WTC11 (cell line): ENCODE data around the gene PARP3. TPM values are rescaled to one million over a fixed set of nuclear protein-coding genes. Genes with fewer than 3 reads are reported as not detected.

Experiments used
- CREB1 ChIP-seq: sonication (generic); formaldehyde crosslinking; IDR thresholded peaks from 2 replicates; pipeline ENCODE4 v1.8.0; 2023; ENCODE audit warnings: mild to moderate bottlenecking, missing genetic modification reagents
- ESRRA ChIP-seq: sonication (generic); formaldehyde crosslinking; IDR thresholded peaks from 2 replicates; pipeline ENCODE4 v1.8.1; 2022; ENCODE audit warnings: mild to moderate bottlenecking, missing genetic modification reagents, borderline replicate concordance
- ETV6 ChIP-seq: sonication (generic); formaldehyde crosslinking; IDR thresholded peaks from 2 replicates; pipeline ENCODE4 v1.8.1; 2022; ENCODE audit warnings: mild to moderate bottlenecking, missing genetic modification reagents
- TP53 ChIP-seq: sonication (generic); formaldehyde crosslinking; IDR thresholded peaks from 2 replicates; pipeline ENCODE4 v1.8.1; 2023; ENCODE audit warnings: mild to moderate bottlenecking, missing genetic modification reagents
- ZBTB21 ChIP-seq: sonication (generic); formaldehyde crosslinking; IDR thresholded peaks from 2 replicates; pipeline ENCODE4 v1.8.1; 2023; ENCODE audit warnings: mild to moderate bottlenecking, missing genetic modification reagents, borderline replicate concordance
- ZNF232 ChIP-seq: sonication (generic); formaldehyde crosslinking; IDR thresholded peaks from 2 replicates; pipeline ENCODE4 v1.8.0; 2022; ENCODE audit warnings: mild to moderate bottlenecking, missing genetic modification reagents
- ZNF416 ChIP-seq: fragments of 250-450 bp; sonication (Bioruptor Pico); IDR thresholded peaks from 2 replicates; pipeline ENCODE4 v1.9.0; 2021; ENCODE audit warnings: mild to moderate bottlenecking, inconsistent platforms
- ZNF423 ChIP-seq: fragments of 250-450 bp; sonication (Bioruptor Pico); IDR thresholded peaks from 2 replicates; pipeline ENCODE4 v2.1.2; 2022; ENCODE audit warnings: mild to moderate bottlenecking, moderate library complexity
- total RNA-seq: library from RNA; stranded (reverse); gene quantifications from 3 replicates; pipeline ENCODE4 v1.2.3, GENCODE V29; 2021
- TF ChIP-seq, protein P1 (sequence below): fragments of 250-450 bp; sonication (Bioruptor Pico); IDR thresholded peaks from 2 replicates; pipeline ENCODE4 v1.9.0; 2021; ENCODE audit warnings: mild to moderate bottlenecking, borderline replicate concordance
- TF ChIP-seq, protein P2 (sequence below): sonication (generic); formaldehyde crosslinking; IDR thresholded peaks from 2 replicates; pipeline ENCODE4 v1.8.0; 2023; ENCODE audit warnings: mild to moderate bottlenecking, missing genetic modification reagents
- TF ChIP-seq, protein P3 (sequence below): sonication (generic); formaldehyde crosslinking; IDR thresholded peaks from 2 replicates; pipeline ENCODE4 v1.8.1; 2023; ENCODE audit warnings: mild to moderate bottlenecking, missing genetic modification reagents, moderate library complexity
- TF ChIP-seq, protein P4 (sequence below): fragments of 250-450 bp; sonication (Bioruptor Pico); IDR thresholded peaks from 2 replicates; pipeline ENCODE4 v1.9.0; 2021; ENCODE audit warnings: mild to moderate bottlenecking
- TF ChIP-seq, protein P5 (sequence below): sonication (generic); formaldehyde crosslinking; IDR thresholded peaks from 2 replicates; pipeline ENCODE4 v1.8.0; 2022; ENCODE audit warnings: mild to moderate bottlenecking, missing genetic modification reagents
- TF ChIP-seq, protein P6 (sequence below): sonication (generic); formaldehyde crosslinking; IDR thresholded peaks from 2 replicates; pipeline ENCODE4 v1.8.0; 2023; ENCODE audit warnings: missing genetic modification reagents
- TF ChIP-seq, protein P7 (sequence below): sonication (generic); formaldehyde crosslinking; IDR thresholded peaks from 2 replicates; pipeline ENCODE4 v1.8.0; 2023; ENCODE audit warnings: missing genetic modification reagents, mild to moderate bottlenecking, borderline replicate concordance
- TF ChIP-seq, protein P8 (sequence below): sonication (generic); formaldehyde crosslinking; IDR thresholded peaks from 2 replicates; pipeline ENCODE4 v1.8.1; 2023; ENCODE audit warnings: mild to moderate bottlenecking, missing genetic modification reagents
- TF ChIP-seq, protein P9 (sequence below): fragments of 250-450 bp; sonication (Bioruptor Pico); IDR thresholded peaks from 2 replicates; pipeline ENCODE4 v1.8.0; 2021; ENCODE audit warnings: mild to moderate bottlenecking

The PARP3 gene
- total RNA-seq, 1 experiment from 2014 or later: 2.9 TPM

DNA sequence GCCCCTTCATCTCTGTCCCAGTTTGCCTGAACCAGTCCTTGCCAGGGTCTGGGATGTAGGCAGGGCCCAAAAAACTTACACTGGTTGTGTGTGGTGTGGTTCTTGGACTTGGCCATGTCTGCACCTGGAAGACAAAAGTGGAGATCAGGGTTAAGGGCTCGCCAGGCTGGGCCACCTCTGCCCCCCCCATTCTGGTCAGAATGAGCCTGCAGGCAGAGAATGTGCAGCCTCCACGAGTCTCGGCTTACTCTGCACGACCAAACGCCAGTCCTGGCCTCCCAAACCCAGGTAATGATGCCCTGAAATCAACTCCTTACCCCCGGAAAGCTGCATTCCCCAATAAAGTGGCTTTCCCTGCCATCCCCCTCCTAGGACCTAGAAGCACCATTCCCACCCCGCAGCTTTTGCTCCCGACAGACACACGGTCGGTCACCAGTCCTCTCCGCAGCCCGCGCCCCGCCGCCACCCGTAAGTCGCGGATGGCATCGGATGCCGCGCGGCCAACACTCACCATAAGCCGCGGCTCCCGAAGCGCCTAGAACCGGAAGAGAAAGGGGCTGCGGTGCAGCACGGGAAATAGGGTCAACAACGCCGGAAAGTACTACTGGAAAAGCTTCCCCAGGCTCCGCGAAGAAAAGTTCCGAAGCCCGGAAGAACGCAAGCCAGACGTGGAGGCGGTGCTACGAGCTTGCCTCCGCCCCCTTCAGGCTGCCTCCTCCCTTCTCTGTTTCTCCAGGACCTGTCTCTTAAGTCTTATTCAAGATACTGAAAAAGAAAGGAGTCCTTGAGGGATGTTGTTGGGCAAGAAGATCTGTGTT lies 53.4 kb downstream of the PARP3 start, which contains the start of gene RPL29 (continued):
- TF ChIP-seq, protein P1, sequence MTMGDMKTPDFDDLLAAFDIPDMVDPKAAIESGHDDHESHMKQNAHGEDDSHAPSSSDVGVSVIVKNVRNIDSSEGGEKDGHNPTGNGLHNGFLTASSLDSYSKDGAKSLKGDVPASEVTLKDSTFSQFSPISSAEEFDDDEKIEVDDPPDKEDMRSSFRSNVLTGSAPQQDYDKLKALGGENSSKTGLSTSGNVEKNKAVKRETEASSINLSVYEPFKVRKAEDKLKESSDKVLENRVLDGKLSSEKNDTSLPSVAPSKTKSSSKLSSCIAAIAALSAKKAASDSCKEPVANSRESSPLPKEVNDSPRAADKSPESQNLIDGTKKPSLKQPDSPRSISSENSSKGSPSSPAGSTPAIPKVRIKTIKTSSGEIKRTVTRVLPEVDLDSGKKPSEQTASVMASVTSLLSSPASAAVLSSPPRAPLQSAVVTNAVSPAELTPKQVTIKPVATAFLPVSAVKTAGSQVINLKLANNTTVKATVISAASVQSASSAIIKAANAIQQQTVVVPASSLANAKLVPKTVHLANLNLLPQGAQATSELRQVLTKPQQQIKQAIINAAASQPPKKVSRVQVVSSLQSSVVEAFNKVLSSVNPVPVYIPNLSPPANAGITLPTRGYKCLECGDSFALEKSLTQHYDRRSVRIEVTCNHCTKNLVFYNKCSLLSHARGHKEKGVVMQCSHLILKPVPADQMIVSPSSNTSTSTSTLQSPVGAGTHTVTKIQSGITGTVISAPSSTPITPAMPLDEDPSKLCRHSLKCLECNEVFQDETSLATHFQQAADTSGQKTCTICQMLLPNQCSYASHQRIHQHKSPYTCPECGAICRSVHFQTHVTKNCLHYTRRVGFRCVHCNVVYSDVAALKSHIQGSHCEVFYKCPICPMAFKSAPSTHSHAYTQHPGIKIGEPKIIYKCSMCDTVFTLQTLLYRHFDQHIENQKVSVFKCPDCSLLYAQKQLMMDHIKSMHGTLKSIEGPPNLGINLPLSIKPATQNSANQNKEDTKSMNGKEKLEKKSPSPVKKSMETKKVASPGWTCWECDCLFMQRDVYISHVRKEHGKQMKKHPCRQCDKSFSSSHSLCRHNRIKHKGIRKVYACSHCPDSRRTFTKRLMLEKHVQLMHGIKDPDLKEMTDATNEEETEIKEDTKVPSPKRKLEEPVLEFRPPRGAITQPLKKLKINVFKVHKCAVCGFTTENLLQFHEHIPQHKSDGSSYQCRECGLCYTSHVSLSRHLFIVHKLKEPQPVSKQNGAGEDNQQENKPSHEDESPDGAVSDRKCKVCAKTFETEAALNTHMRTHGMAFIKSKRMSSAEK: no peak
- TF ChIP-seq, protein P2, sequence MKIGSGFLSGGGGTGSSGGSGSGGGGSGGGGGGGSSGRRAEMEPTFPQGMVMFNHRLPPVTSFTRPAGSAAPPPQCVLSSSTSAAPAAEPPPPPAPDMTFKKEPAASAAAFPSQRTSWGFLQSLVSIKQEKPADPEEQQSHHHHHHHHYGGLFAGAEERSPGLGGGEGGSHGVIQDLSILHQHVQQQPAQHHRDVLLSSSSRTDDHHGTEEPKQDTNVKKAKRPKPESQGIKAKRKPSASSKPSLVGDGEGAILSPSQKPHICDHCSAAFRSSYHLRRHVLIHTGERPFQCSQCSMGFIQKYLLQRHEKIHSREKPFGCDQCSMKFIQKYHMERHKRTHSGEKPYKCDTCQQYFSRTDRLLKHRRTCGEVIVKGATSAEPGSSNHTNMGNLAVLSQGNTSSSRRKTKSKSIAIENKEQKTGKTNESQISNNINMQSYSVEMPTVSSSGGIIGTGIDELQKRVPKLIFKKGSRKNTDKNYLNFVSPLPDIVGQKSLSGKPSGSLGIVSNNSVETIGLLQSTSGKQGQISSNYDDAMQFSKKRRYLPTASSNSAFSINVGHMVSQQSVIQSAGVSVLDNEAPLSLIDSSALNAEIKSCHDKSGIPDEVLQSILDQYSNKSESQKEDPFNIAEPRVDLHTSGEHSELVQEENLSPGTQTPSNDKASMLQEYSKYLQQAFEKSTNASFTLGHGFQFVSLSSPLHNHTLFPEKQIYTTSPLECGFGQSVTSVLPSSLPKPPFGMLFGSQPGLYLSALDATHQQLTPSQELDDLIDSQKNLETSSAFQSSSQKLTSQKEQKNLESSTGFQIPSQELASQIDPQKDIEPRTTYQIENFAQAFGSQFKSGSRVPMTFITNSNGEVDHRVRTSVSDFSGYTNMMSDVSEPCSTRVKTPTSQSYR (CRISPR knock-in tag): peak; percentile 68; the same call in 1 of the 2 replicates
- TF ChIP-seq TP53 (CRISPR knock-in tag): peak; percentile 61; the same call in 1 of the 2 replicates
- TF ChIP-seq ETV6 (CRISPR knock-in tag): peak; percentile 87; the same call in 1 of the 2 replicates
- TF ChIP-seq, protein P3, sequence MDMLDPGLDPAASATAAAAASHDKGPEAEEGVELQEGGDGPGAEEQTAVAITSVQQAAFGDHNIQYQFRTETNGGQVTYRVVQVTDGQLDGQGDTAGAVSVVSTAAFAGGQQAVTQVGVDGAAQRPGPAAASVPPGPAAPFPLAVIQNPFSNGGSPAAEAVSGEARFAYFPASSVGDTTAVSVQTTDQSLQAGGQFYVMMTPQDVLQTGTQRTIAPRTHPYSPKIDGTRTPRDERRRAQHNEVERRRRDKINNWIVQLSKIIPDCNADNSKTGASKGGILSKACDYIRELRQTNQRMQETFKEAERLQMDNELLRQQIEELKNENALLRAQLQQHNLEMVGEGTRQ: 0 out of 2 replicates have a peak, but pooled peaks have one; percentile 19
- TF ChIP-seq, protein P4, sequence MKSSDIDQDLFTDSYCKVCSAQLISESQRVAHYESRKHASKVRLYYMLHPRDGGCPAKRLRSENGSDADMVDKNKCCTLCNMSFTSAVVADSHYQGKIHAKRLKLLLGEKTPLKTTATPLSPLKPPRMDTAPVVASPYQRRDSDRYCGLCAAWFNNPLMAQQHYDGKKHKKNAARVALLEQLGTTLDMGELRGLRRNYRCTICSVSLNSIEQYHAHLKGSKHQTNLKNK (CRISPR knock-in tag): no peak
- no peak for TF ChIP-seq ZNF423 (CRISPR knock-in tag)
- no peak for TF ChIP-seq ESRRA (CRISPR knock-in tag)
- TF ChIP-seq, protein P5, sequence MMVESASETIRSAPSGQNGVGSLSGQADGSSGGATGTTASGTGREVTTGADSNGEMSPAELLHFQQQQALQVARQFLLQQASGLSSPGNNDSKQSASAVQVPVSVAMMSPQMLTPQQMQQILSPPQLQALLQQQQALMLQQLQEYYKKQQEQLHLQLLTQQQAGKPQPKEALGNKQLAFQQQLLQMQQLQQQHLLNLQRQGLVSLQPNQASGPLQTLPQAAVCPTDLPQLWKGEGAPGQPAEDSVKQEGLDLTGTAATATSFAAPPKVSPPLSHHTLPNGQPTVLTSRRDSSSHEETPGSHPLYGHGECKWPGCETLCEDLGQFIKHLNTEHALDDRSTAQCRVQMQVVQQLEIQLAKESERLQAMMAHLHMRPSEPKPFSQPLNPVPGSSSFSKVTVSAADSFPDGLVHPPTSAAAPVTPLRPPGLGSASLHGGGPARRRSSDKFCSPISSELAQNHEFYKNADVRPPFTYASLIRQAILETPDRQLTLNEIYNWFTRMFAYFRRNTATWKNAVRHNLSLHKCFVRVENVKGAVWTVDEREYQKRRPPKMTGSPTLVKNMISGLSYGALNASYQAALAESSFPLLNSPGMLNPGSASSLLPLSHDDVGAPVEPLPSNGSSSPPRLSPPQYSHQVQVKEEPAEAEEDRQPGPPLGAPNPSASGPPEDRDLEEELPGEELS: peak; percentile 81; the same call in 1 of the 2 replicates
- TF ChIP-seq, protein P6, sequence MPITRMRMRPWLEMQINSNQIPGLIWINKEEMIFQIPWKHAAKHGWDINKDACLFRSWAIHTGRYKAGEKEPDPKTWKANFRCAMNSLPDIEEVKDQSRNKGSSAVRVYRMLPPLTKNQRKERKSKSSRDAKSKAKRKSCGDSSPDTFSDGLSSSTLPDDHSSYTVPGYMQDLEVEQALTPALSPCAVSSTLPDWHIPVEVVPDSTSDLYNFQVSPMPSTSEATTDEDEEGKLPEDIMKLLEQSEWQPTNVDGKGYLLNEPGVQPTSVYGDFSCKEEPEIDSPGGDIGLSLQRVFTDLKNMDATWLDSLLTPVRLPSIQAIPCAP (CRISPR knock-in tag): peak; percentile 65; the same call in 1 of the 2 replicates
- peak; percentile 8; the same call in 1 of the 2 replicates for TF ChIP-seq ZNF416 (CRISPR knock-in tag)
- TF ChIP-seq, protein P7, sequence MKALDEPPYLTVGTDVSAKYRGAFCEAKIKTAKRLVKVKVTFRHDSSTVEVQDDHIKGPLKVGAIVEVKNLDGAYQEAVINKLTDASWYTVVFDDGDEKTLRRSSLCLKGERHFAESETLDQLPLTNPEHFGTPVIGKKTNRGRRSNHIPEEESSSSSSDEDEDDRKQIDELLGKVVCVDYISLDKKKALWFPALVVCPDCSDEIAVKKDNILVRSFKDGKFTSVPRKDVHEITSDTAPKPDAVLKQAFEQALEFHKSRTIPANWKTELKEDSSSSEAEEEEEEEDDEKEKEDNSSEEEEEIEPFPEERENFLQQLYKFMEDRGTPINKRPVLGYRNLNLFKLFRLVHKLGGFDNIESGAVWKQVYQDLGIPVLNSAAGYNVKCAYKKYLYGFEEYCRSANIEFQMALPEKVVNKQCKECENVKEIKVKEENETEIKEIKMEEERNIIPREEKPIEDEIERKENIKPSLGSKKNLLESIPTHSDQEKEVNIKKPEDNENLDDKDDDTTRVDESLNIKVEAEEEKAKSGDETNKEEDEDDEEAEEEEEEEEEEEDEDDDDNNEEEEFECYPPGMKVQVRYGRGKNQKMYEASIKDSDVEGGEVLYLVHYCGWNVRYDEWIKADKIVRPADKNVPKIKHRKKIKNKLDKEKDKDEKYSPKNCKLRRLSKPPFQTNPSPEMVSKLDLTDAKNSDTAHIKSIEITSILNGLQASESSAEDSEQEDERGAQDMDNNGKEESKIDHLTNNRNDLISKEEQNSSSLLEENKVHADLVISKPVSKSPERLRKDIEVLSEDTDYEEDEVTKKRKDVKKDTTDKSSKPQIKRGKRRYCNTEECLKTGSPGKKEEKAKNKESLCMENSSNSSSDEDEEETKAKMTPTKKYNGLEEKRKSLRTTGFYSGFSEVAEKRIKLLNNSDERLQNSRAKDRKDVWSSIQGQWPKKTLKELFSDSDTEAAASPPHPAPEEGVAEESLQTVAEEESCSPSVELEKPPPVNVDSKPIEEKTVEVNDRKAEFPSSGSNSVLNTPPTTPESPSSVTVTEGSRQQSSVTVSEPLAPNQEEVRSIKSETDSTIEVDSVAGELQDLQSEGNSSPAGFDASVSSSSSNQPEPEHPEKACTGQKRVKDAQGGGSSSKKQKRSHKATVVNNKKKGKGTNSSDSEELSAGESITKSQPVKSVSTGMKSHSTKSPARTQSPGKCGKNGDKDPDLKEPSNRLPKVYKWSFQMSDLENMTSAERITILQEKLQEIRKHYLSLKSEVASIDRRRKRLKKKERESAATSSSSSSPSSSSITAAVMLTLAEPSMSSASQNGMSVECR (CRISPR knock-in tag): peak; percentile 94
- TF ChIP-seq, protein P8, sequence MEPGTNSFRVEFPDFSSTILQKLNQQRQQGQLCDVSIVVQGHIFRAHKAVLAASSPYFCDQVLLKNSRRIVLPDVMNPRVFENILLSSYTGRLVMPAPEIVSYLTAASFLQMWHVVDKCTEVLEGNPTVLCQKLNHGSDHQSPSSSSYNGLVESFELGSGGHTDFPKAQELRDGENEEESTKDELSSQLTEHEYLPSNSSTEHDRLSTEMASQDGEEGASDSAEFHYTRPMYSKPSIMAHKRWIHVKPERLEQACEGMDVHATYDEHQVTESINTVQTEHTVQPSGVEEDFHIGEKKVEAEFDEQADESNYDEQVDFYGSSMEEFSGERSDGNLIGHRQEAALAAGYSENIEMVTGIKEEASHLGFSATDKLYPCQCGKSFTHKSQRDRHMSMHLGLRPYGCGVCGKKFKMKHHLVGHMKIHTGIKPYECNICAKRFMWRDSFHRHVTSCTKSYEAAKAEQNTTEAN (CRISPR knock-in tag): 0 out of 2 replicates have a peak, but pooled peaks have one; percentile 53
- TF ChIP-seq, protein P9, sequence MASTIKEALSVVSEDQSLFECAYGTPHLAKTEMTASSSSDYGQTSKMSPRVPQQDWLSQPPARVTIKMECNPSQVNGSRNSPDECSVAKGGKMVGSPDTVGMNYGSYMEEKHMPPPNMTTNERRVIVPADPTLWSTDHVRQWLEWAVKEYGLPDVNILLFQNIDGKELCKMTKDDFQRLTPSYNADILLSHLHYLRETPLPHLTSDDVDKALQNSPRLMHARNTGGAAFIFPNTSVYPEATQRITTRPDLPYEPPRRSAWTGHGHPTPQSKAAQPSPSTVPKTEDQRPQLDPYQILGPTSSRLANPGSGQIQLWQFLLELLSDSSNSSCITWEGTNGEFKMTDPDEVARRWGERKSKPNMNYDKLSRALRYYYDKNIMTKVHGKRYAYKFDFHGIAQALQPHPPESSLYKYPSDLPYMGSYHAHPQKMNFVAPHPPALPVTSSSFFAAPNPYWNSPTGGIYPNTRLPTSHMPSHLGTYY (CRISPR knock-in tag): no peak
- TF ChIP-seq CREB1 (CRISPR knock-in tag): peak; percentile 67; the same call in 1 of the 2 replicates
- TF ChIP-seq ZBTB21: 0 out of 2 replicates have a peak, but pooled peaks have one; percentile 48
- peak; percentile 35; the same call in 1 of the 2 replicates for TF ChIP-seq ZNF232 (CRISPR knock-in tag)
